Cardiac atrium fibroblast (primary cell): ENCODE results near the gene PLGRKT. TPM values are rescaled to one million over a fixed set of nuclear protein-coding genes. Genes with fewer than 3 reads are reported as not detected.

Source experiments
- total RNA-seq: library from RNA; depleted of rRNA; stranded (reverse); fragments of >200 nt; gene quantifications from 2 replicates; pipeline ENCODE4 v1.2.3, GENCODE V29; 2015

Gene PLGRKT
- 13.9 and 19.8 TPM in 2 replicates for total RNA-seq

GRCh38 chr9:5437254-5438216 lies at the start of gene PLGRKT:
Gene PLGRKT (minus strand): TSS chr9:5437925. CDS start chr9:5431977, 5,948 bp downstream.

DNA sequence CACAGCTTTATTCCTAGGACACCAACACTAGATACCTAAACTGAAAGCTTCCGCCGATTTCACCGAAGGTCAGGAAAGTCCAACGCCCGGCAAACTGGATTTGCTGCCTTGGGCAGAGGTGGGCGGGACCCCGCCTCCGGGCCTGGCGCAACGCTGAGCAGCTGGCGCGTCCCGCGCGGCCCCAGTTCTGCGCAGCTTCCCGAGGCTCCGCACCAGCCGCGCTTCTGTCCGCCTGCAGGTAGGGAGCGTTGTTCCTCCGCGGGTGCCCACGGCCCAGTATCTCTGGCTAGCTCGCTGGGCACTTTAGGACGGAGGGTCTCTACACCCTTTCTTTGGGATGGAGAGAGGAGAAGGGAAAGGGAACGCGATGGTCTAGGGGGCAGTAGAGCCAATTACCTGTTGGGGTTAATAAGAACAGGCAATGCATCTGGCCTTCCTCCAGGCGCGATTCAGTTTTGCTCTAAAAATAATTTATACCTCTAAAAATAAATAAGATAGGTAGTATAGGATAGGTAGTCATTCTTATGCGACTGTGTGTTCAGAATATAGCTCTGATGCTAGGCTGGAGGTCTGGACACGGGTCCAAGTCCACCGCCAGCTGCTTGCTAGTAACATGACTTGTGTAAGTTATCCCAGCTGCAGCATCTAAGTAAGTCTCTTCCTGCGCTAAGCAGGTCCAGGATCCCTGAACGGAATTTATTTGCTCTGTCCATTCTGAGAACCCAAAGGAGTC lies 12.8 kb upstream of the PLGRKT start, which contains the start of gene CD274:
Gene CD274, plus strand, starts transcription at position 184 of the 733 bp plus-strand sequence. CDS start 5,572 bp downstream, outside the sequence.

DNA sequence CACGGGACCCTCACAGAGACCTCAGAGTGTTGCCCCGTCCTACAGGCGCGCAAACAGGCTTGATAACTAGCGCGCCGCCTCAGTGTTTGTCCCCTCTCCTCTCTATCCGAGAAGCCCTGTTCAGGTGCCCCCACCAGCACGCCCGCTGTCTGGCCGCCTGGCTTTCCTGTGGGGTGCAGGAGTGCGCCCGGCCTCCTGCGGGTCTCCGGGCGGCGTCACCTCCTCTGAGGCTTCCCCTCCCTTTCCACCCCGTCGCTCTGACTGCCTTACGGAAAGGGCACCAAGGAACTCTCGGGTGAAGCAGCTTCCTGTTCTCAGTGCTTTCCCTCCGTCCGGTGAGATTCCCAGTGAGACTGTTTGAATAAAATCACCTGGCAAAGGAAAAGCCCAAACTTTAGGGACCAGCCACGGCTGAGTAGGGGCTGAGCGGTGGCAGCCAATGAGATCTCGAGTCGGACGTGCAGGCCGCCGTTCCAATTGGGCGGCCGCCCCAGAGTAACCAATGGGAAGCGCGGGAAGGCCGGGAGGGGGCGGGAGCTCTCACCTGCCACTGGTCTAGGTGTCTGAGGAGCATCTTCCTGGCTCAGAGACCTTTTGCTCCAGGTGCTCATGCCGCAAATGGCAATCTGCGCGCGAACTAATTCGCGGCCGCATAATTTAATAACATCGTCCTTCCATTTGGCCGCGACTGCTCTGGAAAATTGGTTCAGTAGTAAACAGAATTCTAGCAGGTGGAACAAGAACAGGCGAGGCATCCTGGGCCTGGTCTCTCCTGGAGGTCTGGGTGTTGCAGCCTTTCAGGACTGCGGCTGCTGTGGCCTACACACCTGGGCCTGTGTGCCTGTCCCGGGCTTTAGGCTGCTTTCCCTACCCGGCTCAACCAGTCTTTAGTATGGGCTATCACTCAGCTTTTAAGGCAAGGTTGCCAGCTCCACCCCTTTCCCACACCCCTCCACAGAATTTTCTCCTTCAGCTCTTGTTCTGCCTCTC lies 98.4 kb downstream of the PLGRKT start, which contains the start of gene RLN1:
Gene RLN1, minus strand, starts transcription at position 885 of the 990 bp plus-strand sequence. Its CDS starts 130 bp downstream, at position 755.

Other genes with a start within 250 kb of the PLGRKT start
- gene INSL4, start 206.5 kb downstream of the PLGRKT start, total RNA-seq: not detected in 2 replicates
- gene RLN2, start 133.2 kb downstream of the PLGRKT start, total RNA-seq: not detected in 2 replicates
- not detected in 2 replicates for gene RLN1, start 98.0 kb downstream of the PLGRKT start, total RNA-seq
- gene CD274, start 12.6 kb upstream of the PLGRKT start, total RNA-seq: 2.9 and 5.1 TPM in 2 replicates
- 11.6 and 14.3 TPM in 2 replicates for gene PDCD1LG2, start 72.6 kb upstream of the PLGRKT start, total RNA-seq
- gene RIC1, start 191.2 kb upstream of the PLGRKT start, total RNA-seq: 25.8 and 29.6 TPM in 2 replicates